OCI-LY1 (cell line): Measurements from ENCODE around the gene TRNAU1AP.

Experiments
- H2AFZ ChIP-seq: fragments of 200-600 bp; sonication (generic), shearing (Covaris generic); 2 replicates; pipeline ENCODE4 v1.6.0; 2014; ENCODE audit warnings: antibody characterized with exemption, mild to moderate bottlenecking, low read length
- H3F3A ChIP-seq: fragments of 200-600 bp; sonication (generic), shearing (Covaris generic); 2 replicates; pipeline ENCODE4 v1.6.0; 2014; ENCODE audit warnings: mild to moderate bottlenecking, antibody characterized with exemption, low read length, moderate library complexity; ENCODE audit not compliant: insufficient read depth
- H3K27ac ChIP-seq: fragments of 200-600 bp; sonication (generic); 2 replicates; pipeline ENCODE4 v1.5.1; 2014; ENCODE audit warnings: low read length, mixed run types, mild to moderate bottlenecking, low read depth; ENCODE audit not compliant: poor library complexity, severe bottlenecking
- H3K27me3 ChIP-seq: fragments of 200-600 bp; sonication (generic); 2 replicates; pipeline ENCODE4 v1.6.0; 2014; ENCODE audit warnings: antibody characterized with exemption, mild to moderate bottlenecking, low read length, moderate library complexity; ENCODE audit not compliant: insufficient read depth
- H3K36me3 ChIP-seq: fragments of 200-600 bp; sonication (generic); 2 replicates; pipeline ENCODE4 v1.6.1; 2014; ENCODE audit warnings: mild to moderate bottlenecking, antibody characterized with exemption, low read length, moderate library complexity, mixed read lengths; ENCODE audit not compliant: insufficient read depth
- H3K4me1 ChIP-seq: fragments of 200-600 bp; sonication (generic); 2 replicates; pipeline ENCODE4 v1.5.1; 2014; ENCODE audit warnings: mild to moderate bottlenecking, low read length, moderate library complexity; ENCODE audit not compliant: insufficient read depth, severe bottlenecking
- H3K4me2 ChIP-seq: fragments of 200-600 bp; sonication (generic), shearing (Covaris generic); 2 replicates; pipeline ENCODE4 v1.6.1; 2014; ENCODE audit warnings: low read length
- H3K4me3 ChIP-seq: fragments of 200-600 bp; sonication (generic); 2 replicates; pipeline ENCODE4 v1.5.1; 2014; ENCODE audit warnings: low read length, low read depth, mild to moderate bottlenecking, mixed read lengths; ENCODE audit not compliant: poor library complexity, severe bottlenecking
- H3K79me2 ChIP-seq: fragments of 200-600 bp; shearing (Covaris generic); 2 replicates; pipeline ENCODE4 v1.6.1; 2016; ENCODE audit warnings: mixed run types, low read length, mixed read lengths; ENCODE audit not compliant: insufficient read depth
- H3K9ac ChIP-seq: fragments of 200-600 bp; sonication (generic), shearing (Covaris generic); 2 replicates; pipeline ENCODE4 v1.6.1; 2014; ENCODE audit warnings: mild to moderate bottlenecking, low read length, mixed read lengths
- H3K9me2 ChIP-seq: fragments of 200-600 bp; sonication (generic), shearing (Covaris generic); 2 replicates; pipeline ENCODE4 v1.6.1; 2014; ENCODE audit warnings: low read depth, mild to moderate bottlenecking, low read length, mixed read lengths
- H3K9me3 ChIP-seq: fragments of 200-600 bp; shearing (Covaris generic); 2 replicates; pipeline ENCODE4 v1.6.1; 2014; ENCODE audit warnings: low read length, mixed read lengths
- H4K20me1 ChIP-seq: fragments of 200-600 bp; sonication (generic), shearing (Covaris generic); 2 replicates; pipeline ENCODE4 v1.6.0; 2016; ENCODE audit warnings: mild to moderate bottlenecking, low read length; ENCODE audit not compliant: insufficient read depth
- CTCF ChIP-seq: fragments of 200-600 bp; sonication (generic), shearing (Covaris generic); IDR thresholded peaks from 2 replicates; pipeline ENCODE4 v1.5.1; 2017; ENCODE audit warnings: mild to moderate bottlenecking, antibody characterized with exemption, low read length, moderate library complexity, mixed read lengths
- EZH2 ChIP-seq: fragments of 200-600 bp; sonication (generic), shearing (Covaris generic); IDR thresholded peaks from 2 replicates; pipeline ENCODE4 v1.8.0; 2017; ENCODE audit warnings: borderline replicate concordance, mixed run types, mild to moderate bottlenecking, antibody characterized with exemption, low read length, moderate library complexity, mixed read lengths

The TRNAU1AP gene

DNA sequence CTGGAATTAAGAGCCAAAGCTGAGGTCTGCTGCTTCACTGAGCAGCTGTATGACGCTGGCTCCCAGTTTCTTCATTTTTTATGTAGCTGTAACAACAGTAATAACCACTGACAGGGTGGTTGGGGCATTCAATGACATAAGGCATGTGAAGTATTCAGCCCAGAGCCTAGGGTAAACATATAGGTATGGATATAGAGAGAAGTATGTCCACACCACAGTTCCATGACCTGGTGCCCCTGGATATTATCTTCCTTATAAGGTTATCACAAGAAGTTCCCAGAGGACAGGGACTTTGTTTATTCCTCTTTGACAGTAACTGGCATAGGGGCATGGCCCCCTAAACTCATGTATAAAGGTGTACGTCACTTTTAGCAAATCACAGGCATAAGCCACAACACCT lies 53.9 kb downstream of the TRNAU1AP start:
- no peaks in the 10 kb centered on the region for H3K27me3 ChIP-seq
- H3K79me2 ChIP-seq = no peaks in the 10 kb centered on the region
- no peak overlapping the region for H3K9ac ChIP-seq
- H3K4me1 ChIP-seq = no peaks in the 10 kb centered on the region
- H3K4me3 ChIP-seq = no peak overlapping the region
- H3K9me3 ChIP-seq = no peaks in the 10 kb centered on the region
- H3K27ac ChIP-seq = no peak overlapping the region
- TF ChIP-seq CTCF = no peak
- no peak for TF ChIP-seq EZH2
- H3F3A ChIP-seq = no peaks in the 10 kb centered on the region
- no peak overlapping the region for H3K4me2 ChIP-seq
- H3K36me3 ChIP-seq = peaks cover 66% of the 10 kb centered on the region
- H2AFZ ChIP-seq = no peak overlapping the region
- no peaks in the 10 kb centered on the region for H3K9me2 ChIP-seq
- H4K20me1 ChIP-seq = no peaks in the 10 kb centered on the region

DNA sequence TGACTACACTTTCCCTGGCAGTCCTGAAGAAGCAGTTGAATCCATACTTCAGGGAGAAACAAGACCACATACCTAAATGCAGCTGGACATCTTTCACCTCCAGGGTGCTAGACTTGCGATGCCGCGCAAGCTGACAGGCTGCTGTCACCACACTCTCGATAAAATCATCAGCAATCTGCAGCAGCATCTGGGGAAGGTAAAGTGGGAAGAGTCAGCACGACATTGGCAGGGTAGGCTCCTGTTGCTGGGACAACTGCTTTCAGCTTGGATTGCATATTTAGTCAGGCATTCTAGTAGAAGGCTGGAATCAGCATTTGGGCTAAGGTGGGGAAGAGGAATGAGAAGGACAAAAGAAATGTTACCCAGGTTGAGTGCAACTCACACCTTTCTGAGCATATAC lies 60.3 kb downstream of the TRNAU1AP start:
- no peaks in the 10 kb centered on the region for H3K27me3 ChIP-seq
- no peaks in the 10 kb centered on the region for H3K9me3 ChIP-seq
- no peaks in the 10 kb centered on the region for H3F3A ChIP-seq
- H3K9me2 ChIP-seq = no peaks in the 10 kb centered on the region
- no peak overlapping the region for H3K27ac ChIP-seq
- H2AFZ ChIP-seq = no peak overlapping the region
- H3K4me2 ChIP-seq = no peak overlapping the region
- H3K79me2 ChIP-seq = no peaks in the 10 kb centered on the region
- no peaks in the 10 kb centered on the region for H3K4me1 ChIP-seq
- no peak overlapping the region for H3K4me3 ChIP-seq
- no peak for TF ChIP-seq CTCF
- TF ChIP-seq EZH2 = no peak
- no peaks in the 10 kb centered on the region for H4K20me1 ChIP-seq
- H3K9ac ChIP-seq = no peak overlapping the region
- H3K36me3 ChIP-seq = peaks cover 60% of the 10 kb centered on the region
